ENCODE results near the gene DHRS1. TPM values are rescaled to one million over a fixed set of nuclear protein-coding genes. Genes with fewer than 3 reads are reported as not detected.

Gene DHRS1
- total RNA-seq = 13.3 and 19.2 TPM in 2 replicates

DNA sequence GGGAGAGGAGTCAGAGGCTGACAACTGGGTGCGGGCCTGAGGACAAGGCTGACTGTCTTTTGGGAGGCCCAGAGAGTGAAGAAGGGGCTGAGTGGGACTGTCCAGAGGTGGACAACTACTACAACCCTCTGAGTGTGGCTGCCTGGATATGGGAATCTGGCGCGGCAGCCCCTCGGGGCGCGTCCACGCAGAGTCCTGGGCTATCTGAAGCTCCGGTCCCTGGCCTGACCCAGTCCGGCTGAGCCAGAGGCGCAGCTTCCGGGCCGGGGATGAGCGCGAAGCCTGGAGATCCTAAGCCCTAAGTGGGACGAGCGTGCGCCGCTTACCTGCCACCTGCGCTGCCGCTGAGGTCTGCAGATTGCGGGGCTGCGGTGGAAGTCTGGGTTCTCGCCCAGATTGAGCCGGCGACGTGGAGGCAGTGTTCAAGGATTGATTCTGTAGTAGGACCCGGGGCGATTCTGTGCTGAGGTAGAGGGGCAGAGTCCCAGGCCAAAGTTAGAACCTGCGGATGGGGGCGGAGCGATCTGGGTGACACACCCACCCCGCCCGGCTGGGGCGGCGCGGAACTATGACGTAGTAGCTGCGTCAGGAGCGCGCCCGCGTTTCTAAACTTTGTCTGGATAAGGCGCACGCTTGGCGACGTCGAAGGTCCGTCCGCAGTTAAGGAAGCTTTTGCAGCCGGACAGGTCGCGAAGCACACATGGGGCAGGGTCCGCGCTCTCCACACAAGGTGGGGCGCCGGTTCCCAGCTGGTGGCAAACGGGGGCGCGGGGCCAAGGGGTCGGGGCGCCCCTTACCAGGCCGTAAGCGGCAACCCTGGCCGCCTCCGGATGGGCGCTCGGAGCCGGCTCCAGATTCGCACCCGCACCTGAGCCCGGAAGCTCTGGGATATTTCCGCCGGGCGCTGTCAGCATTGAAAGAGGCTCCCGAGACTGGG lies at the start of gene DHRS1, which contains the start of gene NOP9:
DHRS1 (minus strand) TSS at position 526 of the 937 bp plus-strand sequence. CDS start 674 bp downstream, outside the sequence.
NOP9 (plus strand) TSS at position 596 of the 937 bp plus-strand sequence; CDS start at position 701, 105 bp downstream.

GRCh38 chr14:24339284-24340151 lies 39.9 kb upstream of the DHRS1 start, which contains the start of gene RIPK3:
Gene RIPK3, minus strand, starts transcription at chr14:24339991. Its CDS starts 165 bp downstream, at chr14:24339826.

GRCh38 chr14:24334431-24335291 lies 35.1 kb upstream of the DHRS1 start, which contains the start of gene ADCY4:
Gene ADCY4, minus strand, starts transcription at chr14:24335071. Its CDS starts 419 bp downstream, at chr14:24334652.

GRCh38 chr14:24310646-24311604 lies 11.3 kb upstream of the DHRS1 start, which contains the start of gene LTB4R:
Gene LTB4R, plus strand, starts transcription at chr14:24311502. Its CDS starts 4,150 bp downstream, at chr14:24315652.

DNA sequence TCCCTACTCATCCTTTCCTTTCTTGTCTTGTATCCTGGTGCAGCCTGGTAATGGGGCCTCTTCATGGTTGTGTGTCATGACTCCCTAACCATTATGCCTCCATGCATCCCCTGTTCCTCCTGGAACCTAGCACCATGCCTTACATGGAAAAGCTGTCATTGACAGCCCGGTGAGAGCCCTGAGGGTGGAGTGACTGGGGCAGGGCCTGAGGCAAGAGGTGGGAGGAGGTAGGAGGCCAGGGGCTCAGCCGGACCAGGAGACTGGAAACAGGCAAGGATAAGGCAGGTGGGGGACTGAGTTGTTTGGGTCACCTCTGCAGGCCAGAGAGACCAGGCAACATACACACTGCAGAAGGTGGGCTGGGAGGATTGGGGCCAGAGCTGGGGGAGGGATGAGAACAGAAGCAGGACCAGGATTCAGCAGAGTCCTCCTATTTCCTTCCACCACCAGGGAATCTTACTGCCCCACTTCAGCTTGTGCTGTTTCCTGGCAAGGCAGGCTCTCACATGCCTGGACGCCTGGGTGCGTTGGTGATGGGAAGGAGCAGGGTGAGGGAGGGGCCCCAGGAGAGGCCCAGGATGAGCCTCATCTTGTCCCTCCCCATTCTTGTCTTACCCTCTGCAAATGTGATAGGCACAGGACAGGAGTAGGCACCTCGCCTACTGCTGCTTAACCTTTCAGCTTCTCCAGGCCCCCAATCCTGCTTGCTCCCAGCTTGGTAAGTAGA lies 10.1 kb upstream of the DHRS1 start, which contains the start of gene LTB4R2:
LTB4R2 (plus strand) TSS at position 603 of the 727 bp plus-strand sequence. CDS start 525 bp downstream, outside the sequence.

DNA sequence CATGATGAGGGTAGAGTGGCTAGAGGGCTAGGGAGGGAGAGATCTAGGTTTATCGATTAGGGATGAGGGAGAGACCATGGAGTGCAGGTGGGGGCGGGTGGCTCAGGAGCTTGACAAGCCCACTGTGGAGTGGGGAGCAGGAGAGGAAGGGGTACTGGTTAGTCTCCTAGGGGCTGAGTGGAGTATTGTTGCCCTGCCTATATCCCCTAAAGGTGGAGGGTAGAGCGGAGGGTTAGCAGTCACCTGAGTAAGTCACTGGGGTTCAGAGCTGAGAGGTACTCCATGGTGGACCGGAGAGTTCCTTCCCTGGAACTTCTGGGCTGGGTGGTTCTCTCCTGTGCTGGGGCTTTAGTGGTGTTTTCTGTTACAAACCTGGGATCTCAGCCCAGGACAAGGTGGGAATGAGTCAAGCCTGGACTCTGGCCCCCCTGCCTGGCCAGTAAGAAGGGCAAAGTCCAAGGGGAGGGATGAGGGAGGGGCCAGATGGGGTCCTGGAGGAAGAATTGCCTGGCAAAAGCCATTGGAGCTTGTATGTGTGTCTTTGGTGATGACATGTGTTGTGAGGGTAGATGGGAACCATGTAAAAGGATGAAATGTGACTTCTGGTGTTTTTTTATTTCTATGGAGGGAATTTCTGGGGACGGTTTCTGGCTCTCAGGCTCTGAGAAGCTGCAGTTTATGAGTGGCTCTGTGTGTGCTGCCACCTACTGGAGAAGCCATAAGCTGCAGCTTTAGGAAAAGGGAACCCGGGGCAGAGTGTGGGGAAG lies 8.2 kb upstream of the DHRS1 start, which contains the start of gene CIDEB:
CIDEB (minus strand) TSS at position 403 of the 767 bp plus-strand sequence; CDS start at position 284, 119 bp downstream.

GRCh38 chr14:24271134-24271833 lies 28.3 kb downstream of the DHRS1 start, which contains the start of gene RABGGTA:
Gene RABGGTA, minus strand, starts transcription at chr14:24271597. Its CDS starts 482 bp downstream, at chr14:24271115.

GRCh38 chr14:24262821-24263733 lies 36.5 kb downstream of the DHRS1 start, which contains the start of gene TGM1:
Gene TGM1, minus strand, starts transcription at chr14:24263177. Its CDS starts 825 bp downstream, at chr14:24262352.

Other genes starting within 250 kb of the DHRS1 start
- gene CARMIL3, start 247.8 kb downstream of the DHRS1 start, total RNA-seq = under 0.01 and 0.12 TPM in 2 replicates
- gene CPNE6, start 228.2 kb downstream of the DHRS1 start, total RNA-seq = not detected in 2 replicates
- 40.1 and 60.2 TPM in 2 replicates for gene PCK2, start 205.5 kb downstream of the DHRS1 start, total RNA-seq
- 56.0 and 64.2 TPM in 2 replicates for gene DCAF11, start 185.0 kb downstream of the DHRS1 start, total RNA-seq
- 0.55 and 1.00 TPM in 2 replicates for gene NRL, start 184.8 kb downstream of the DHRS1 start, total RNA-seq
- gene FITM1, start 169.1 kb downstream of the DHRS1 start, total RNA-seq = 0.37 TPM in 1 of 2 replicates, not detected in the other
- gene PSME1, start 163.6 kb downstream of the DHRS1 start, total RNA-seq = 69.7 and 121 TPM in 2 replicates
- gene EMC9, start 158.2 kb downstream of the DHRS1 start, total RNA-seq = 20.0 and 34.6 TPM in 2 replicates
- gene PSME2, start 153.2 kb downstream of the DHRS1 start, total RNA-seq = 111 and 120 TPM in 2 replicates
- gene RNF31, start 152.3 kb downstream of the DHRS1 start, total RNA-seq = 40.7 and 44.7 TPM in 2 replicates
- gene IRF9, start 138.5 kb downstream of the DHRS1 start, total RNA-seq = 68.6 and 80.1 TPM in 2 replicates
- gene REC8, start 127.7 kb downstream of the DHRS1 start, total RNA-seq = 0.87 and 1.1 TPM in 2 replicates
- 47.9 and 71.6 TPM in 2 replicates for gene IPO4, start 111.0 kb downstream of the DHRS1 start, total RNA-seq
- 74.9 and 79.5 TPM in 2 replicates for gene TM9SF1, start 104.3 kb downstream of the DHRS1 start, total RNA-seq
- 0.11 TPM in 1 of 2 replicates, not detected in the other for gene TSSK4, start 94.1 kb downstream of the DHRS1 start, total RNA-seq
- gene CHMP4A, start 86.3 kb downstream of the DHRS1 start, total RNA-seq = 32.7 and 38.6 TPM in 2 replicates
- gene MDP1, start 83.7 kb downstream of the DHRS1 start, total RNA-seq = 18.9 and 23.2 TPM in 2 replicates
- 163 and 222 TPM in 2 replicates for gene NEDD8, start 67.4 kb downstream of the DHRS1 start, total RNA-seq
- 57.1 and 69.0 TPM in 2 replicates for gene GMPR2, start 66.9 kb downstream of the DHRS1 start, total RNA-seq
- 59.9 and 69.5 TPM in 2 replicates for gene TINF2, start 57.2 kb downstream of the DHRS1 start, total RNA-seq
- gene TGM1, start 36.6 kb downstream of the DHRS1 start, total RNA-seq = 0.25 and 0.55 TPM in 2 replicates
- 17.9 and 28.6 TPM in 2 replicates for gene RABGGTA, start 28.2 kb downstream of the DHRS1 start, total RNA-seq
- gene NOP9, start 70 bp upstream of the DHRS1 start, total RNA-seq = 22.6 and 29.0 TPM in 2 replicates
- 1.6 and 2.9 TPM in 2 replicates for gene CIDEB, start 8.2 kb upstream of the DHRS1 start, total RNA-seq
- 3.7 and 3.8 TPM in 2 replicates for gene LTB4R2, start 10.4 kb upstream of the DHRS1 start, total RNA-seq
- gene LTB4R, start 11.7 kb upstream of the DHRS1 start, total RNA-seq = 1.2 and 1.5 TPM in 2 replicates
- gene ADCY4, start 35.3 kb upstream of the DHRS1 start, total RNA-seq = 5.1 and 8.1 TPM in 2 replicates
- gene RIPK3, start 40.2 kb upstream of the DHRS1 start, total RNA-seq = 0.50 and 1.00 TPM in 2 replicates
- 62.5 and 76.2 TPM in 2 replicates for gene NFATC4, start 68.4 kb upstream of the DHRS1 start, total RNA-seq
- gene NYNRIN, start 99.2 kb upstream of the DHRS1 start, total RNA-seq = 9.1 and 13.2 TPM in 2 replicates
- gene CBLN3, start 129.9 kb upstream of the DHRS1 start, total RNA-seq = 1.5 and 5.5 TPM in 2 replicates
- 60.5 and 61.6 TPM in 2 replicates for gene KHNYN, start 130.2 kb upstream of the DHRS1 start, total RNA-seq
- 11.6 and 12.9 TPM in 2 replicates for gene SDR39U1, start 143.0 kb upstream of the DHRS1 start, total RNA-seq
- gene CMA1, start 208.5 kb upstream of the DHRS1 start, total RNA-seq = not detected in 2 replicates